Measurements from ENCODE around the gene OR14A2. TPM values are rescaled to one million over a fixed set of nuclear protein-coding genes. Genes with fewer than 3 reads are reported as not detected.

OR14A2 gene
- polyA plus RNA-seq, 3 donors, result not detected

Other genes starting within 250 kb of the OR14A2 start
- gene OR2C3, start 211.7 kb downstream of the OR14A2 start, polyA plus RNA-seq (ENCODE audit: insufficient read length in 3 of 3), result under 1 TPM; 0.23 to 0.99 (median 0.90) TPM
- 1 to 10 TPM in 1 of 3 donors, under 1 TPM in 2; 0.38 to 1.3 (median 0.58) TPM for gene GCSAML, start 199.0 kb downstream of the OR14A2 start, polyA plus RNA-seq (ENCODE audit: insufficient read length in 3 of 3)
- not detected for gene OR2G2, start 159.8 kb downstream of the OR14A2 start, polyA plus RNA-seq (ENCODE audit: insufficient read length in 3 of 3)
- not detected for gene OR2G3, start 142.6 kb downstream of the OR14A2 start, polyA plus RNA-seq (ENCODE audit: insufficient read length in 3 of 3)
- gene OR13G1, start 68.4 kb downstream of the OR14A2 start, polyA plus RNA-seq (ENCODE audit: insufficient read length in 3 of 3), result under 1 TPM in 1 of 3 donors, not detected in 2; 0.06 TPM
- gene OR6F1, start 31.5 kb downstream of the OR14A2 start, polyA plus RNA-seq (ENCODE audit: insufficient read length in 3 of 3), result not detected
- not detected for gene OR14K1, start 9.5 kb downstream of the OR14A2 start, polyA plus RNA-seq (ENCODE audit: insufficient read length in 3 of 3)
- not detected for gene OR1C1, start 12.4 kb upstream of the OR14A2 start, polyA plus RNA-seq (ENCODE audit: insufficient read length in 3 of 3)
- gene OR14A16, start 76.0 kb upstream of the OR14A2 start, polyA plus RNA-seq (ENCODE audit: insufficient read length in 3 of 3), result not detected
- not detected for gene OR11L1, start 93.8 kb upstream of the OR14A2 start, polyA plus RNA-seq (ENCODE audit: insufficient read length in 3 of 3)
- gene TRIM58, start 109.0 kb upstream of the OR14A2 start, polyA plus RNA-seq (ENCODE audit: insufficient read length in 3 of 3), result 1 to 10 TPM in 2 of 3 donors, under 1 TPM in 1; 0.75 to 1.9 (median 1.1) TPM
- gene OR2W3, start 147.4 kb upstream of the OR14A2 start, polyA plus RNA-seq (ENCODE audit: insufficient read length in 3 of 3), result under 1 TPM; 0.20 to 0.55 (median 0.24) TPM
- gene OR2T8, start 172.1 kb upstream of the OR14A2 start, polyA plus RNA-seq (ENCODE audit: insufficient read length in 3 of 3), result not detected
- not detected for gene OR2AJ1, start 176.7 kb upstream of the OR14A2 start, polyA plus RNA-seq (ENCODE audit: insufficient read length in 3 of 3)
- gene OR2L8, start 200.7 kb upstream of the OR14A2 start, polyA plus RNA-seq (ENCODE audit: insufficient read length in 3 of 3), result not detected
- not detected for gene OR2AK2, start 217.1 kb upstream of the OR14A2 start, polyA plus RNA-seq (ENCODE audit: insufficient read length in 3 of 3)